SK-N-MC (cell line): Measurements from ENCODE around the gene LUZP2.

Source experiments
- DNase-seq: peaks from one replicate; pipeline ENCODE4 v3.0.0-alpha.2; 2011; ENCODE audit warnings: low read depth, low spot score
- H3K27ac ChIP-seq: fragments of 200-600 bp; sonication (generic); 2 replicates; pipeline ENCODE4 v1.5.1; 2016; ENCODE audit warnings: mixed run types
- H3K36me3 ChIP-seq: fragments of 200-600 bp; sonication (generic); 2 replicates; pipeline ENCODE4 v1.6.1; 2017; ENCODE audit warnings: antibody characterized with exemption, low read length, mixed read lengths; ENCODE audit not compliant: insufficient read depth
- H3K4me3 ChIP-seq: fragments of 200-600 bp; sonication (generic); 2 replicates; pipeline ENCODE4 v1.5.1; 2016
- H3K9ac ChIP-seq: fragments of 200-600 bp; sonication (generic); 2 replicates; pipeline ENCODE4 v1.8.0; 2017; ENCODE audit warnings: mixed run types, mixed read lengths; ENCODE audit not compliant: insufficient read length
- H3K9me3 ChIP-seq: fragments of 200-600 bp; sonication (generic); 2 replicates; pipeline ENCODE4 v1.6.1; 2017; ENCODE audit warnings: low read depth, mild to moderate bottlenecking, antibody characterized with exemption, low read length, moderate library complexity, mixed read lengths
- EZH2 ChIP-seq: fragments of 200-600 bp; sonication (generic); IDR thresholded peaks from one replicate; pipeline ENCODE4 v1.6.1; 2017; ENCODE audit warnings: antibody characterized with exemption
- FOXP2 ChIP-seq: optimal IDR thresholded peaks from 2 replicates; pipeline ENCODE3; 2011; ENCODE audit warnings: mild to moderate bottlenecking, moderate library complexity; ENCODE audit not compliant: insufficient read depth; ENCODE audit errors: extremely low read length, control extremely low read depth
- POLR2AphosphoS5 ChIP-seq: IDR thresholded peaks from 2 replicates; pipeline ENCODE4 v1.6.1; 2012; ENCODE audit warnings: mild to moderate bottlenecking, low read depth, low read length, borderline replicate concordance

Gene LUZP2

DNA sequence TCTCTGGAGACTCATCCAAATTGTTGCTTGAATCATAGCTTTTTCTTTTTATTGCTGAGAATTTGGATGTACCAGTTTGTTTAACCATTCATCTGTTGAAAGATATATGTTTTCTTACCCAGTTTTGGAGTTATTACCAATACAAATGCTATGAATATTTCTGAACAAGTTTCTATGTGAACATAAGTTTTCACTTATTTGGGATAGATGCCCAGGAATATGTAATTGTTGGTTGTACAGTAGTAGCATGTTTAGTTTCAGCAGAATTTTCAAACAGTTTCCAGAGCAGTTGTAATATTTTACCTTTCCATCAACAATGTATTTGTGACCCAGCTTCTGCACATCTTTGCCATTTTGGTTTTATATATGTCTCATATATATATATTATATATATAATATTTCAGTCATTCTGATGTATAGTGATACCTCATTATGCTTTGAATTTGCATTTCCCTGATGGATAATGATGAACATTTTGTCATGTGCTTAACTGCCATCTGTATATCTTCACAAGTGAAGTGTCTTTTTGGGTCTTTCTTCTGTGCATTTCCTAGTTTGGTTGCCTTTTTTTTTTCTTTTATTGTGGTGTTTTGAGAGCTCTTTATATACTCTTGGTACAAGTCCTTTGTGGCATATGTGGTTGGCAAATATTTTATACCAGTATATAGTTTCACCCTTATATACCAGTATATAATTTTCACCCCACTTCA lies 118.8 kb downstream of the LUZP2 start:
- Histone ChIP-seq H3K4me3 (no peak overlapping the region), H3K36me3 (no peaks in the 10 kb centered on the region), H3K9ac (no peak overlapping the region), H3K27ac (no peak overlapping the region), H3K9me3 (no peaks in the 10 kb centered on the region)
- TF ChIP-seq EZH2: no peak
- no peak for TF ChIP-seq POLR2AphosphoS5
- TF ChIP-seq FOXP2: no peak
- no peak for DNase-seq

GRCh38 chr11:24617856-24618255 lies 121.0 kb downstream of the LUZP2 start:
- Histone ChIP-seq H3K27ac (no peak overlapping the region), H3K4me3 (no peak overlapping the region), H3K9ac (no peak overlapping the region), H3K36me3 (no peaks in the 10 kb centered on the region), H3K9me3 (no peaks in the 10 kb centered on the region)
- TF ChIP-seq EZH2 (no peak), FOXP2 (no peak), POLR2AphosphoS5 (no peak)
- no peak for DNase-seq

- Histone ChIP-seq H3K9me3 (no peaks in the 10 kb centered on the region), H3K27ac (no peak overlapping the region), H3K9ac (no peak overlapping the region), H3K4me3 (no peak overlapping the region), H3K36me3 (no peaks in the 10 kb centered on the region)
- no peak for DNase-seq
- TF ChIP-seq POLR2AphosphoS5 (no peak), EZH2 (no peak), FOXP2 (no peak)
Measured at GRCh38 chr11:24619900-24620299, 123.0 kb downstream of the LUZP2 start.

- TF ChIP-seq EZH2 (no peak), POLR2AphosphoS5 (no peak), FOXP2 (no peak)
- Histone ChIP-seq H3K9ac (no peak overlapping the region), H3K9me3 (no peaks in the 10 kb centered on the region), H3K36me3 (no peaks in the 10 kb centered on the region), H3K4me3 (no peak overlapping the region), H3K27ac (no peak overlapping the region)
- DNase-seq: no peak
Measured at GRCh38 chr11:24622262-24622661, 125.4 kb downstream of the LUZP2 start.

DNA sequence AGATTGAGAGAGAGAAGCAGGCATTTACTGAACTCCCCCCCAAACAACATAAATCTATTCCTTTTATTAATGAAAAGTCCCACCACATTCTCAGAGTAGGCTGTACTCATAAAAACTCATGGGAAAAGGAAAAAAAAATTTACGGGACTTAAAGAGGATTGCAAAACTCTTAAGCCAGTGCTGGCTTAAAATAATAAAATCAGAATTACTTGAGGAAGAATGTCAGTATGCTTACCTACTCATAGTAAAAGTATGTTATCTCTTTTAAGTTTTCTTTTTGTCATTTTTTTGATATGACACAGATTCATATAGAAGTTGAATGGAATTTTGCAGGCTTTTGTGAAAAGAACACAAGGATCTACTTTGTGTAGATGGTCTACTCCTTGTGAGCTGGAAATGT lies 126.3 kb downstream of the LUZP2 start:
- Histone ChIP-seq H3K4me3 (no peak overlapping the region), H3K27ac (no peak overlapping the region), H3K36me3 (no peaks in the 10 kb centered on the region), H3K9ac (no peak overlapping the region), H3K9me3 (no peaks in the 10 kb centered on the region)
- no peak for DNase-seq
- TF ChIP-seq FOXP2 (no peak), POLR2AphosphoS5 (no peak), EZH2 (no peak)

DNA sequence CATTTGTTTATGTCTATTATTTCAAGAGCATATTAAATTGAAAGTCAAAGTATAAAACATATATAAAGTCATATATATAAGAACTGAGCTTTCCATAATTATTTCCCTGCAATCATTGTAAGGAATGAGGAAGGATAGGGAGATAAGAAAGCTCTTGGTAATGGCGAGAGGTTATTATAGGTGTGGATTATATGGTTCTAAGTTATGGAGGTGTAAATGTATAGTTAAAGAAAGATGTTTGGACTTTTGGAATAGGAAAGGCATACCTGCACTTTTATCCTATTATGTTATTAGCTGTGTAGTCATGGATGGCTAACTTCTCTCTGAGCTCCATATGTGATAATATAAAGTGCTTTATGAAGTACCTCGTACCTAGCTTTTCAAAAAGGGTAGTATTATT lies 127.6 kb downstream of the LUZP2 start:
- Histone ChIP-seq H3K9ac (no peak overlapping the region), H3K36me3 (no peaks in the 10 kb centered on the region), H3K27ac (no peak overlapping the region), H3K9me3 (no peaks in the 10 kb centered on the region), H3K4me3 (no peak overlapping the region)
- no peak for DNase-seq
- TF ChIP-seq POLR2AphosphoS5: no peak
- no peak for TF ChIP-seq EZH2
- TF ChIP-seq FOXP2: no peak

DNA sequence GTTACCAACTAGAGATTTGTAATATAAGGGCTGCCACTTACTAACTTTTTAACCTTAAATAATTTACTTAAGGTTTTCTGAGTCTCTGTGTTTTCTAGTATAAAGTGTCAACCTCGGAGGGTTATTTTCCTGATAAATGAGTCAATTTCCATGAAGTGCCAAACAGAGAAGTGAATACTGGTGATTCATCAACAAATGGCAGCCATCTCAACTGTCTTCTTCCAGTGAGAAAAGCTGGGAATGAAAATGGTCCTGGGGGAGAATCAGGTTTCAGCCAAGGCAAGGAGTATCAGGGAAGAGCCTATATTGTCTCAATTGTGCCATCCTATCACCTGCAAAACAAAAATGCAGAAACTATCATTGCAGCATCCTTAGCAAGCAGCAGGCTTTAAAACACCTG lies 129.1 kb downstream of the LUZP2 start:
- TF ChIP-seq FOXP2: no peak
- TF ChIP-seq POLR2AphosphoS5: no peak
- TF ChIP-seq EZH2: no peak
- Histone ChIP-seq H3K36me3 (no peaks in the 10 kb centered on the region), H3K9ac (no peak overlapping the region)

DNA sequence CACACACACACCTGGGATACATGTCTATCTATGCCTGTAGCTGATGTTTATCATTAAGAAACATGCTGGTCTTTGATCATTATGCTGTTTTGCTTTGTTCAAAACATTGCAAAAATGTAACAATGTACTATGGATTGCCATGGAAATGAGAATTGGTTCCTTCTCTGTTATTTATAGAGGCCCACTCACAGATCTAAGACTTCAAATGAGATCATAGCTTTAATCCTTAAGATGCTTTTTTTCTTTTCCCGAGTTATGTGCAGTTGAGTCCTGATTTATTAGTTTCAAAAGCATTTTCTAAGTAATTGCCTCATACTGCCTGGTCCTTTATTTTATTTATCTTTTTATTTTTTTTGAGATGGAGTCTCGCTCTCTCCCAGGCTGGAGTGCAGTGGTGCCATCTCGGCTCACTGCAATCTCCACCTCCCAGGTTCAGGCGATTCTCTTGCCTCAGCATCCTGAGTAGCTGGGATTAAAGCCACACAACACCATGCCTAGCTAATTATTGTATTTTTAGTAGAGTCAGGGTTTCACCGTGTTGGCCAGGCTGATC lies 131.4 kb downstream of the LUZP2 start:
- no peak for TF ChIP-seq EZH2
- TF ChIP-seq FOXP2: no peak
- no peak for TF ChIP-seq POLR2AphosphoS5
- Histone ChIP-seq H3K36me3 (no peaks in the 10 kb centered on the region), H3K9me3 (no peaks in the 10 kb centered on the region), H3K27ac (no peak overlapping the region), H3K9ac (no peak overlapping the region), H3K4me3 (no peak overlapping the region)
- DNase-seq: no peak

More for the DNA sequence above, 129.1 kb downstream of the LUZP2 start:
- DNase-seq: no peak
- Histone ChIP-seq H3K4me3 (no peak overlapping the region), H3K27ac (no peak overlapping the region), H3K9me3 (no peaks in the 10 kb centered on the region)
